ENCODE results near the gene COA5. TPM values are rescaled to one million over a fixed set of nuclear protein-coding genes. Genes with fewer than 3 reads are reported as not detected.
A peak's percentile ranks its signal among the peaks of the same experiment; 100 is the strongest.

Gene COA5
- total and polyA plus RNA-seq, 3 experiments from 2014 or later, result 26.7 to 31.2 (median 29.2) TPM

GRCh38 chr2:98556344-98557033 is 51.8 kb downstream of the COA5 start:
- peaks cover 33 to 60% (median 42%) of the 10 kb centered on the region in 3 donors for H3K4me1 Mint-ChIP-seq
- Histone ChIP-seq H3K36me3 (ENCODE audit: insufficient read depth, low read length) (peaks cover 78% of the 10 kb centered on the region), H3K27me3 (ENCODE audit: insufficient read depth, low read length, poor library complexity, severe bottlenecking) (no peaks in the 10 kb centered on the region), H3K27ac (ENCODE audit: low read depth, low read length) (no peak overlapping the region), H3K9me3 (ENCODE audit: low read length) (no peaks in the 10 kb centered on the region), H3K4me1 (ENCODE audit: insufficient read depth, low read length) (peaks cover 6% of the 10 kb centered on the region), H3K4me3 (ENCODE audit: low read length) (no peak overlapping the region)
- peaks cover 4 to 99% (median 18%) of the 10 kb centered on the region in 3 donors for H3K36me3 Mint-ChIP-seq
- CTCF ChIA-PET, result interaction anchor here (1.2 to 1.3 kb wide), 2 partner anchors 12 to 14 kb away, joined by 3 read pairs; no protein-coding TSS in a partner anchor
- no peak overlapping the region for H3K4me3 Mint-ChIP-seq
- no peak for DNase-seq
- H3K9me3 Mint-ChIP-seq, result no peaks in the 10 kb centered on the region
- POLR2A ChIA-PET, result interaction anchor here (0.5 kb wide), 1 partner anchor 137 kb away, joined by 3 read pairs; no protein-coding TSS in a partner anchor
- H3K27ac Mint-ChIP-seq, result peak overlapping the region; percentile 13 to 93 (median 62)
- H3K27me3 Mint-ChIP-seq, result peaks cover 0 to 1% of the 10 kb centered on the region in 2 donors

DNA sequence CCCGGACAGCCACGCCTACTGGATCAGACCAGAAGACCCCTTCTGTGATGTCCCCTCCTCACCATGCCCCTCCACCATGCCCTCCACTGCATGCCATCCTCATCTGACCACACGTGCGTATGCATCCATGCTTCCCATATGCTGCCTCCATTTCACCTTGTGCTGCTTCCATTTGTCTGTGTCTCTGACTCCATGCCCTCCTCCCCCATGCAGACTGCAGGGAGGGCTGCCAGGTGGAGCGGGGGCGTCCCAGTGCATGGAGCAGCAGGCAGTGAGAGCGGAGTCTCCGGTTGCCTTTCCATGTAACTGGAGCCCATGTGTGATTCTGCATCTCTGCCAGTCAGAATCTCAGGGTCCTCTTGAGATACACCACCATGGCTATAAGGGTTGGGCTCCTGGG is 52.6 kb downstream of the COA5 start:
- no peaks in the 10 kb centered on the region for H3K9me3 Mint-ChIP-seq
- H3K36me3 ChIP-seq (ENCODE audit: insufficient read depth, low read length), result peaks cover 84% of the 10 kb centered on the region
- H3K4me3 ChIP-seq (ENCODE audit: low read length), result no peak overlapping the region
- peaks cover 0 to 1% of the 10 kb centered on the region in 2 donors for H3K27me3 Mint-ChIP-seq
- no peaks in the 10 kb centered on the region for H3K27me3 ChIP-seq (ENCODE audit: insufficient read depth, low read length, poor library complexity, severe bottlenecking)
- H3K9me3 ChIP-seq (ENCODE audit: low read length), result no peaks in the 10 kb centered on the region
- no peak for DNase-seq
- H3K36me3 Mint-ChIP-seq, result peaks cover 4 to 98% (median 20%) of the 10 kb centered on the region in 3 donors
- peaks cover 41 to 68% (median 47%) of the 10 kb centered on the region in 3 donors for H3K4me1 Mint-ChIP-seq
- H3K4me1 ChIP-seq (ENCODE audit: insufficient read depth, low read length), result peaks cover 14% of the 10 kb centered on the region
- peak overlapping the region in 6 of 8 donors; percentile 39 to 92 (median 62) for H3K27ac Mint-ChIP-seq
- no peak overlapping the region for H3K27ac ChIP-seq (ENCODE audit: low read depth, low read length)
- ChIA-PET CTCF (no interaction called here), POLR2A (no interaction called here)
- peak overlapping the region in 1 of 7 donors; percentile 66 for H3K4me3 Mint-ChIP-seq

- H3K4me1 ChIP-seq (ENCODE audit: insufficient read depth, low read length), result peaks cover 19% of the 10 kb centered on the region
- H3K4me3 ChIP-seq (ENCODE audit: low read length), result no peak overlapping the region
- no peak overlapping the region for H3K27ac ChIP-seq (ENCODE audit: low read depth, low read length)
- no peaks in the 10 kb centered on the region for H3K27me3 ChIP-seq (ENCODE audit: insufficient read depth, low read length, poor library complexity, severe bottlenecking)
- H3K36me3 Mint-ChIP-seq, result peaks cover 4 to 94% (median 18%) of the 10 kb centered on the region in 3 donors
- H3K27me3 Mint-ChIP-seq, result peaks cover 0 to 1% of the 10 kb centered on the region in 2 donors
- no peaks in the 10 kb centered on the region for H3K9me3 Mint-ChIP-seq
- no peaks in the 10 kb centered on the region for H3K9me3 ChIP-seq (ENCODE audit: low read length)
- no peak for DNase-seq
- peak overlapping the region in 6 of 8 donors; percentile 16 to 86 (median 54) for H3K27ac Mint-ChIP-seq
- POLR2A ChIA-PET, result no interaction called here
- CTCF ChIA-PET, result interaction anchor here (1.1 kb wide), 1 partner anchor 180 kb away, joined by 3 read pairs; no protein-coding TSS in a partner anchor
- peaks cover 39 to 73% (median 48%) of the 10 kb centered on the region in 3 donors for H3K4me1 Mint-ChIP-seq
- H3K36me3 ChIP-seq (ENCODE audit: insufficient read depth, low read length), result peaks cover 86% of the 10 kb centered on the region
- H3K4me3 Mint-ChIP-seq, result no peak overlapping the region
Observed at GRCh38 chr2:98554116-98554861, 54.0 kb downstream of the COA5 start.

- Mint-ChIP-seq H3K4me3 (no peak overlapping the region), H3K27me3 (peaks cover 0 to 1% of the 10 kb centered on the region in 2 donors), H3K27ac (peak overlapping the region; percentile 1 to 96 (median 82)), H3K4me1 (peaks cover 39 to 70% (median 47%) of the 10 kb centered on the region in 3 donors), H3K9me3 (no peaks in the 10 kb centered on the region), H3K36me3 (peaks cover 4 to 90% (median 19%) of the 10 kb centered on the region in 3 donors)
- H3K27me3 ChIP-seq (ENCODE audit: insufficient read depth, low read length, poor library complexity, severe bottlenecking), result no peaks in the 10 kb centered on the region
- no peak overlapping the region for H3K4me3 ChIP-seq (ENCODE audit: low read length)
- DNase-seq, result no peak
- peaks cover 77% of the 10 kb centered on the region for H3K36me3 ChIP-seq (ENCODE audit: insufficient read depth, low read length)
- no peak overlapping the region for H3K27ac ChIP-seq (ENCODE audit: low read depth, low read length)
- POLR2A ChIA-PET, result no interaction called here
- no peaks in the 10 kb centered on the region for H3K9me3 ChIP-seq (ENCODE audit: low read length)
- H3K4me1 ChIP-seq (ENCODE audit: insufficient read depth, low read length), result peaks cover 17% of the 10 kb centered on the region
- CTCF ChIA-PET, result interaction anchor here (1.0 kb wide), 1 partner anchor 73 kb away, joined by 3 read pairs; no protein-coding TSS in a partner anchor
Observed at GRCh38 chr2:98552499-98553179, 55.7 kb downstream of the COA5 start.

DNA sequence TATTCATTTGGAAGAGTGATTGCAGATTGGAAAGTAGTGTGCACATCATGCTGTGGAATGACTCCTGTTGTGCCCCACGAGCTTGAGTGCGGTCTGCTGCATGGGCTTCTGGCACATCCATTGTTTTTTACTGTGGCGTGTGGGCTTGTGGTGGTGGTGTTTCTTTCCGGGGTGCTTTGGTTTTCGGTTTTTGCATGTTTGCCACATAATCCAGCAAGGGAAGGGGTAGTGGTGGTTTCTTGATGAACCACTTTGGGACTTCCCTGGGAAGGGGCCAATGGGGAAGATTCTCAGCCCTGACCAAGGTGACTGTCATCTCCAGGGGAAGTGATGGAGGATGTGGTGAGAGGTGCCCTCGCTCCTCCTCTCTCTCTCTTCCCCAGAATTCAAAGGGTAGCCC is 57.0 kb downstream of the COA5 start:
- Histone ChIP-seq H3K27ac (ENCODE audit: low read depth, low read length) (no peak overlapping the region), H3K4me1 (ENCODE audit: insufficient read depth, low read length) (peaks cover 17% of the 10 kb centered on the region), H3K27me3 (ENCODE audit: insufficient read depth, low read length, poor library complexity, severe bottlenecking) (no peaks in the 10 kb centered on the region), H3K4me3 (ENCODE audit: low read length) (no peak overlapping the region), H3K9me3 (ENCODE audit: low read length) (no peaks in the 10 kb centered on the region), H3K36me3 (ENCODE audit: insufficient read depth, low read length) (peaks cover 79% of the 10 kb centered on the region)
- Mint-ChIP-seq H3K4me1 (peaks cover 44 to 71% (median 54%) of the 10 kb centered on the region in 3 donors), H3K27ac (peak overlapping the region; percentile 43 to 96 (median 88)), H3K27me3 (peaks cover 0 to 1% of the 10 kb centered on the region in 2 donors), H3K9me3 (no peaks in the 10 kb centered on the region), H3K36me3 (peaks cover 8 to 91% (median 28%) of the 10 kb centered on the region in 3 donors), H3K4me3 (no peak overlapping the region)
- CTCF ChIA-PET, result no interaction called here
- POLR2A ChIA-PET, result no interaction called here
- DNase-seq, result peak in 3 of 5 donors; percentile 5 to 29 (median 28)

DNA sequence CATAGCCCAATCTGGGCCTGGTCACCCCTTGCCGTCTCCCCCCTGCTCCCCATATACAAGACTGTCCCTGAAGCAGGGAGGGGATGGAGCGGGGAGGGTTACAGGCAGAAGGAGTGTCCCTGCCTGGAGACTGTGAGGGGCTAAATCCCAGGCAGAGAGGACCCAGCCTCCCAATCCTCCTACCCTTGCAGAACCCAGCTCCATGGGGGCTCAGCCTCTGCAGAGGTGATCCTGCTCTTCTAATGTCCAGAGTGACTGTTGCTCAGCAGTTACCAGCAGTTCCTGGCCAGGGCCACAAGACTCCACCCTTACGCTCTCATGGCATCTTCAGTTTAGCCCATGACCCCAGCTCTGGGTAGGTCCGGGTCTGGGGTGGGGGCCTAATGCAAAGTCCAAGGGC is 58.1 kb downstream of the COA5 start:
- H3K9me3 ChIP-seq (ENCODE audit: low read length), result no peaks in the 10 kb centered on the region
- H3K4me1 Mint-ChIP-seq, result peaks cover 45 to 64% (median 47%) of the 10 kb centered on the region in 3 donors
- no peaks in the 10 kb centered on the region for H3K27me3 Mint-ChIP-seq
- peak overlapping the region; percentile 23 to 96 (median 70) for H3K27ac Mint-ChIP-seq
- CTCF ChIA-PET, result no interaction called here
- DNase-seq, result no peak
- H3K36me3 ChIP-seq (ENCODE audit: insufficient read depth, low read length), result peaks cover 79% of the 10 kb centered on the region
- H3K9me3 Mint-ChIP-seq, result no peaks in the 10 kb centered on the region
- H3K36me3 Mint-ChIP-seq, result peaks cover 7 to 91% (median 28%) of the 10 kb centered on the region in 3 donors
- peaks cover 17% of the 10 kb centered on the region for H3K4me1 ChIP-seq (ENCODE audit: insufficient read depth, low read length)
- H3K4me3 Mint-ChIP-seq, result peak overlapping the region in 1 of 7 donors; percentile 32
- H3K27me3 ChIP-seq (ENCODE audit: insufficient read depth, low read length, poor library complexity, severe bottlenecking), result no peaks in the 10 kb centered on the region
- POLR2A ChIA-PET, result no interaction called here
- no peak overlapping the region for H3K27ac ChIP-seq (ENCODE audit: low read depth, low read length)
- H3K4me3 ChIP-seq (ENCODE audit: low read length), result no peak overlapping the region

Measured in CD8-positive, alpha-beta memory T cell (primary cell).